Measurements from ENCODE around the gene NRL.

The NRL gene

DNA sequence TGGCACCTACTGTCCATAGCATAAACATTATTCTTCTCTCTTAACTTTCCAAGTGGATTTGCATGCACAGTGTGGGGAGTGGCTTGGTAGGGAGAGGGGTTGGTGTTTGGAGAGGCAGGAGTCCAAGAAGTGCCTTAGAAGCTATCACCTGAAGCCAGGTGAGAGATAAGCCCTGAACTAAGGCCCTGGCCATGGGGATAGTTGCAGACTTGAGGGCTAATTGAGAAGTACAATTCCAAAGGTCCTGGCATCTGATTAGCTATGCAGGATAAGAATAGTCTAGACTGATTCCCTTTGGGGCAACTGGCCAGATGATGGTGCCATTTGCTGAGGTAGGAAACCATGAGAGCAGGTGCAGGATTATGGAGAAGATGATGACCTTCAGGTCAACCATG is 22.6 kb downstream of the NRL start:
- DNase-seq (ENCODE audit: low spot score), result no peak
- TF ChIP-seq, protein P1, sequence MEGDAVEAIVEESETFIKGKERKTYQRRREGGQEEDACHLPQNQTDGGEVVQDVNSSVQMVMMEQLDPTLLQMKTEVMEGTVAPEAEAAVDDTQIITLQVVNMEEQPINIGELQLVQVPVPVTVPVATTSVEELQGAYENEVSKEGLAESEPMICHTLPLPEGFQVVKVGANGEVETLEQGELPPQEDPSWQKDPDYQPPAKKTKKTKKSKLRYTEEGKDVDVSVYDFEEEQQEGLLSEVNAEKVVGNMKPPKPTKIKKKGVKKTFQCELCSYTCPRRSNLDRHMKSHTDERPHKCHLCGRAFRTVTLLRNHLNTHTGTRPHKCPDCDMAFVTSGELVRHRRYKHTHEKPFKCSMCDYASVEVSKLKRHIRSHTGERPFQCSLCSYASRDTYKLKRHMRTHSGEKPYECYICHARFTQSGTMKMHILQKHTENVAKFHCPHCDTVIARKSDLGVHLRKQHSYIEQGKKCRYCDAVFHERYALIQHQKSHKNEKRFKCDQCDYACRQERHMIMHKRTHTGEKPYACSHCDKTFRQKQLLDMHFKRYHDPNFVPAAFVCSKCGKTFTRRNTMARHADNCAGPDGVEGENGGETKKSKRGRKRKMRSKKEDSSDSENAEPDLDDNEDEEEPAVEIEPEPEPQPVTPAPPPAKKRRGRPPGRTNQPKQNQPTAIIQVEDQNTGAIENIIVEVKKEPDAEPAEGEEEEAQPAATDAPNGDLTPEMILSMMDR (IDR thresholded peaks at IDR 0.05; ENCODE audit: borderline replicate concordance, control extremely low read depth, extremely low read depth, insufficient read depth, missing control alignments), result no peak
- in situ Hi-C loops (cut with MboI; ENCODE audit: low sequenced_read_pairs, unreplicated experiment), result no loop called here

DNA sequence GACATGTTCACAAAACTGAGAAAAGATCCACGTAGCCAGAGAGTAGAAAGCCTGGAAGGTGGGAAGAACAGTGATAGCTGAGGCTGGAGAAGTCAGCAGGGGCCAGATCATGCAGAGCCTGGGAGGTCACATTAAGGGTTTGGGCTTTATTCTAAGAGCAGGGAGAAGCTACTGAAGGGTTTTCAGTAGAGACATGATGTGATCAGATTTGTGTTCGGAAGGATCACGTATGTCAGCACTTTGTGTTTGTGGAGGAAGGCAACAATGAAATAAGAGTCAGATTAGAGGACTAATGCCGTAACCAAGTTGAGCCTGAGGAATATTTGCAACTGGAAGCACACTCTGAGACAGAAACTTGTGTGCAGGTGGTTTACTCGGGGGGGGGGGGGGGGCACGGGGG is 24.9 kb downstream of the NRL start:
- in situ Hi-C loops (cut with MboI; ENCODE audit: low sequenced_read_pairs, unreplicated experiment), result no loop called here
- no peak for DNase-seq (ENCODE audit: low spot score)
- TF ChIP-seq, protein P1 (IDR thresholded peaks at IDR 0.05; ENCODE audit: borderline replicate concordance, control extremely low read depth, extremely low read depth, insufficient read depth, missing control alignments), result no peak

DNA sequence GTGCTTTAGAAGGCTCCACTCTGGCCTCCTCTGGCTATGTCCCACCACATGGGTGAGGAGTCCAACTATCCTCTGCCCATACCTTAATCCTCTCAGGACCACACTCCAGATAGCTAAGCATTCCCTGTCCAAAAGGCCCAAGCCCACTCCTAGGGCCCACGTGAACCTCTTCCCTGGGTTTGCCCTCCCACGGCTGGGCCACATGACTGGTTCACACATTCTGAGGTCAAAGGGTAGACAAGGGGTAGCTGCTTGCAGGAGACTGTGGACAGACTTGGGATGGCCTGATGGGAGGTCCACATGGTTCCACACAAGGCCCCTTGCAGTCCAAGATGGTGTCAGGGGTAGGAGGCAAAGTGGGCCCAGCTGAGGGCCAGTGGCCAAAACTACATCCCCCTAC is 26.7 kb downstream of the NRL start:
- in situ Hi-C loops (cut with MboI; ENCODE audit: low sequenced_read_pairs, unreplicated experiment), result no loop called here
- no peak for DNase-seq (ENCODE audit: low spot score)
- TF ChIP-seq, protein P1 (IDR thresholded peaks at IDR 0.05; ENCODE audit: borderline replicate concordance, control extremely low read depth, extremely low read depth, insufficient read depth, missing control alignments), result no peak

DNA sequence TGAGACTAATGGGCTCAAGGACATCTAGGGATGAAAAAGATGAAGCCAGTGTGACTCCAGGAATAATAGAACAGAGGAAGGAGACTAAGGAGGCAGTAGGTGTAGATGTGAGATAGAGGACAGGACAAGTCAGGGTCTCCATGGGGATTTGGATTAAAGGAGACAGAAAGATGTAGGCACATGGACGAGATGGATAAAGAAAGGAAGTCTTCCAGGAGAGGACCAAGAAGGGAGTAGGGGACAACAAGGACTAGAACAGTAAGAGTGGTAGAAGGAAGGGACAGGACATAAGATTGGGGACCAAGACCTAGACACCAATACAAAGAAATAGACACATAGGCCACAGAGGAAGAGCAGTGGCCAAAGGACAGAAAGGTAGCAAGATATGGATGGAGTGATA is 27.7 kb downstream of the NRL start:
- TF ChIP-seq, protein P1 (IDR thresholded peaks at IDR 0.05; ENCODE audit: borderline replicate concordance, control extremely low read depth, extremely low read depth, insufficient read depth, missing control alignments), result no peak
- no peak for DNase-seq (ENCODE audit: low spot score)
- in situ Hi-C loops (cut with MboI; ENCODE audit: low sequenced_read_pairs, unreplicated experiment), result no loop called here

DNA sequence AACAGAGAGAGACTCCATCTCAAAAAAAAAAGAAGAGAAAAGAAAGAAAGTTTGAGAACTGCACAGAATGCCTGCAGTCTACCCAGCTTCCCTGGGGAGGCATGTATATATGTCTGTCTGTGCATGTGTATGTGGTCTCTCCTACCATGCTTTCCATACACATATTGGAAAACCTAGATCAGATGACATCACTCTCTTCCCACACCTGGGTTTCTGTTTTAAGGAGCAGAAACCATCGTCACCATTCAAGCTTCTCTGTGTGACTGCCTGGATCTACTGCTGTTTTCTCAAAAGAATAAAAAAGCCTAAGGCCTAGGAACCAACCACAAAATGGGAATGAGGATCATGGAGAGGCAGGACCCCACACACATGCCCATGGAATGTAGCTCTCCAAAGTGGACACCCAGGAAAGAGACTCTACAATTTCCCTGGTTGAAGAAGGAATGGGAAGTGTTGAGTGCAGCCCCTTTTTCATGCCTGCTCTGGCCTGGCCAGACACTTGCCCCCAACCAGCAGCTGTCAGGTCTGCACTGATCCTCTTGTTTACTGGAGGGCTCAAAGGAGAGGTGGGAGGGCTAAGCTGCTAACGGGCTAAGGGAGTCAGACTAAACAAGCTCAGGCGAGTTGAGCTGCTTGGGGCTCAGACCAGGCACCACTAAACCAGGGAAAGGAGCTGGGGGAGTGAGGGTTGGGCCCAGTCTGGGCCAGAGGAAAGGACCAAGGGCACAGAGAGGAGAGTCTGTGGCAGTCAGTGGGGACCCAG is 28.4 kb downstream of the NRL start:
- TF ChIP-seq, protein P1 (IDR thresholded peaks at IDR 0.05; ENCODE audit: borderline replicate concordance, control extremely low read depth, extremely low read depth, insufficient read depth, missing control alignments), result no peak
- no peak for DNase-seq (ENCODE audit: low spot score)
- in situ Hi-C loops (cut with MboI; ENCODE audit: low sequenced_read_pairs, unreplicated experiment), result no loop called here

DNA sequence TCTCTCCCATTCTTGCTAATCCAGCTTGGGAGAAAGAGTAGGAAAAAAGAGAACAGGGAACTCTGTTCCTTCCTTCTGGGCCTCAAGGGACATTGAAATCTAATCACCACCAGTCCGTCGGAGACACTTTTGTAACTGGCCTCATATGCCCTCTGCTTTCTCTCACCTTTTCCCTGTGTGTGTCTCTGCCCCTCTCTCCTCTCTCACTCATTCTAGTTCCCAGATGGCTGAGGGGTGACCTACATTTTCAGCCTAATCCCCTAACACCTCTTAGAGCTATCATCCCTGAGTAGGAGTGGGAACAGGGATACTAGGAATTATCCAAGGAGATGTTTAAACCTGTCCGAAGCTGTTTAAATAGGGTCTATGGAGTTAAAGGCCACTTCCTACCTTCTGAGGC is 29.5 kb downstream of the NRL start:
- no peak for DNase-seq (ENCODE audit: low spot score)
- TF ChIP-seq, protein P1 (IDR thresholded peaks at IDR 0.05; ENCODE audit: borderline replicate concordance, control extremely low read depth, extremely low read depth, insufficient read depth, missing control alignments), result no peak
- in situ Hi-C loops (cut with MboI; ENCODE audit: low sequenced_read_pairs, unreplicated experiment), result no loop called here

Measured in GM13976 (cell line).